HG03196 (cell line): ENCODE measurements around the gene PUM2.

Source experiments
- ATAC-seq: cut with Tn5 transposase; IDR thresholded peaks from one replicate; pipeline ENCODE4 v1.9.1; 2021; ENCODE audit not compliant: unreplicated experiment

PUM2 gene

GRCh38 chr2:20219763-20220380, 130.8 kb downstream of the PUM2 start:
- no peak for ATAC-seq

GRCh38 chr2:20218331-20219320, 132.0 kb downstream of the PUM2 start:
- ATAC-seq: no peak

GRCh38 chr2:20217041-20217970, 133.3 kb downstream of the PUM2 start:
- no peak for ATAC-seq

GRCh38 chr2:20216130-20217025, 134.3 kb downstream of the PUM2 start:
- no peak for ATAC-seq

- ATAC-seq: no peak
These were observed 135.2 kb downstream of the PUM2 start for GRCh38 chr2:20215183-20216040.

- ATAC-seq: no peak
These were observed 136.0 kb downstream of the PUM2 start for GRCh38 chr2:20214566-20215182.

GRCh38 chr2:20213651-20214565, 136.7 kb downstream of the PUM2 start:
- ATAC-seq: no peak

GRCh38 chr2:20212871-20213503, 137.7 kb downstream of the PUM2 start:
- ATAC-seq: no peak

GRCh38 chr2:20212459-20212870, 138.2 kb downstream of the PUM2 start:
- no peak for ATAC-seq

- ATAC-seq: no peak
These were observed 138.7 kb downstream of the PUM2 start for GRCh38 chr2:20211860-20212458.

GRCh38 chr2:20211420-20211819, 139.2 kb downstream of the PUM2 start:
- no peak for ATAC-seq

GRCh38 chr2:20210462-20210861, 140.2 kb downstream of the PUM2 start:
- ATAC-seq: no peak

- ATAC-seq: no peak
These were observed 141.1 kb downstream of the PUM2 start for GRCh38 chr2:20209373-20210109.

- ATAC-seq: no peak
These were observed 142.2 kb downstream of the PUM2 start for GRCh38 chr2:20208476-20208859.

GRCh38 chr2:20207051-20207450, 143.6 kb downstream of the PUM2 start:
- no peak for ATAC-seq

- ATAC-seq: no peak
These were observed 144.6 kb downstream of the PUM2 start for GRCh38 chr2:20205915-20206524.
